ENCODE measurements around the gene GFM1.

GFM1 gene

DNA sequence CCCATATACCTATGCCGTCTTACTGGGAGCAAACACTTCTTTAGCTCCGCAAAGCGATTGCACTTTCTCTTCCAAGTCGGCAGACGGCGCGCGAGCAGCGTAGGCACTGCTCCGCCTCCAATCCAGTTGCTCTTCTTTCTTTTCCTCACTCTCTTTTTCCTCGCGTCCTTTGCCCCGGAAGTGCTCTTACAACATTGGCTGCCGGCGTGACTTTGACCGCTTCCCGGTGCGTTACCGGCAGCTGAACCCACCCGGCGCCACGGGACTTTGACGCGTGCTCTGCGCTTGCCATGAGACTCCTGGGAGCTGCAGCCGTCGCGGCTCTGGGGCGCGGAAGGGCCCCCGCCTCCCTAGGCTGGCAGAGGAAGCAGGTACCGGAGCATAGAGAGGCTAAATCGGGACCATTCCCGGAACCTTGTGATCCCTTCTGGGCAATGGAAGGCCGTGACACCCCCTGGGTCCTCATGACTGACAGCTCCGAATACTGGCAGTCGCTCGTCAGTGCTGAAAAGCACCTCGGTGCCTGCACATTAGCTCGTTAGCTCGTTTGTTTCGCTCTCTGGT is at the start of gene GFM1:
GFM1 (plus strand) TSS at position 183 of the 564 bp plus-strand sequence; CDS start at position 291, 108 bp downstream.
- DNase-seq: peak; percentile 90

- no peak for DNase-seq
Observed at GRCh38 chr3:158600787-158601186, 43.5 kb upstream of the GFM1 start.

- no peak for DNase-seq
Observed at GRCh38 chr3:158602227-158602626, 42.1 kb upstream of the GFM1 start.

DNA sequence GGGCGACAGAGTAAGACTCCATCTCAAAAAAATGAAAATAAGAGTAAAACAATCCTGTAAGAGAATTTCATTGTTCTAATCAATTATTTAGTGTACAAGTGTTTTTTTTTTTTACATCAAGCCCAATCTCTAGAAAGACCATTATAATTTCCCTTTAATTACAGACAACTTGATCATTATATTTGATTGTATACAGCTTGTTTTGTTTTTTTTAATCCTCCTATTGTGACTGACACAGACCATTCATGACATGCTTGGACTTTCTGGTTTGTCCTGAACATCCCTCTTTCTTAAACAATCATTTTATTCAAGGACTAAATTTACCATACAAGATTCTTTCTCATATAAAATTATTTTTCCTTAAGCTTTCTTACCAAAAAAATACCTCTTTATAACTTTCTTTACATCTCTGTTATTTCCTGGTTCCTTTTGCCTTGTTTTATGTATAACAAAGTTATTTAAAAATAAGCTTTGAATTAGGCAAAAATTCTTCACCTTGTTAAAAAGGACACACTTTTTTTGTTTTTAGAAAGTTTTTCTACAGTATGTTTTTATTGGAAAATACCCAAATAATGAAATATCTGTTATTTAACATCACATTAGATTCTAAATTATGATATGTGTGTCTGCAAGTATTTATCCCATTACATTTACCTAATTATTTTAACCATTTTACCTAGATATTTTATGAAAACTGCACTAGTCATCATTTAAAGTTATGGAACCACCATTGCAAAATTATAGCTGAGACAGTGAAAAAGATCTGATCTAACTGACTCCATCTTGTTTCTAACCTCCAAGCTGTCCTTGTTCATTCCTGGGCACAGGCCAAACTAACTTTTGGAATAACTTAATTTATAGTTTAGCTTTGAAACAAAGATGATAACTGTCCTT is 26.1 kb upstream of the GFM1 start:
- DNase-seq: no peak

GRCh38 chr3:158625881-158626280 is 18.4 kb upstream of the GFM1 start:
- DNase-seq: no peak

DNA sequence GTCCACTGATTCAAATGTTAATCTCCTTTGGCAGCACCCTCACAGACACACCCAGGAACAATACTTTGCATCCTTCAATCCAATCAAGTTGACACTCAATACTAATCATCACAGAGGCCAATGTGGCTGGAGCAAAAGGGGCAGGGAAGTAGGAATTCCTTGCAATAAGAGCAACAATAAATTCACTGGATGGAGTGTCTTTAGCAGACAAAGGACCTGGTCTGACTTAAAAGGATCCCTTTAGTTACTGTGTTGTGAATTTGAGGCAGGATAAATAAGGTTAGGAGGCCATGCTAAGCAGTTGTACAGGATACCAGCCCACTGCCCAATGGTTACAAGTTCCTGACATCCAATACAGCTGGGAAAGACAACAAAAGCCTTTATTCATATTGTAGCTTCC is 12.3 kb upstream of the GFM1 start:
- DNase-seq: no peak

DNA sequence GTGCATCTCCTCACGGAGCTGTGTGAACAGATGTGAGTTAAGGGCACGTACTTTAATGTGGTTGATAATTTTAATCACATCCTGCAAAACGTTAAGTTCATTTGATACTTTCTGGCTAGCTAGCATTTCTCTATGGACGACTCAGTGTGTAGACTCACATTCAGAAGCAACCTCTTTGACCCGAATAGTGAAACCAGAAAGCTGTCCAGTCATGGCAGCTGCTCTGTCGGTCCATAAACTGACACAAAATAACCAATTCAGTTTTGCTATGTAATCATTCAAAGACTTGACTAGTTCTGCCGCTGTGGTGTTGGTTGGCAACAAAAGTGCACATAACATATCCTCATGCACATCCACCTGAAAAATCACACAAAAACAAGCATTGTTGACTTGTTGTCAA is 3.7 kb upstream of the GFM1 start:
- no peak for DNase-seq

DNA sequence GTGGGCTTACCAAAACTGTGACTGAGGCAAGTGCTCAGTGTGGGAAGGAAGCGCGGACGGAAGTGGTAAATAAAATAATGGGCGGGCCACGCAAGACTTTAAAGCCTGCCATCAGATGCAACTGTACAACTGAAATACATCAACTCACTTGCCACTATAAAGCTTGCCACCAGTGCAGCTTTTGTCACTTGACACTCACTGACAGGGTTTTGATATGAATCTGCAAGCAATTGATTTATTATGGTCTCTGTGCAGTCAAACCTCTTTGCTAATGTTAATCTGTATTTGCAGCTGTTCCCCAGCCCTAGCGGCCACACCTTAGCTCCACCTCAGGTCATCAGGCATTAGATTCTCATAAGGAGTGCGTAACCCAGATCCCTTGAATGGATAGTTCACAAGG is 2.3 kb upstream of the GFM1 start:
- no peak for DNase-seq

DNA sequence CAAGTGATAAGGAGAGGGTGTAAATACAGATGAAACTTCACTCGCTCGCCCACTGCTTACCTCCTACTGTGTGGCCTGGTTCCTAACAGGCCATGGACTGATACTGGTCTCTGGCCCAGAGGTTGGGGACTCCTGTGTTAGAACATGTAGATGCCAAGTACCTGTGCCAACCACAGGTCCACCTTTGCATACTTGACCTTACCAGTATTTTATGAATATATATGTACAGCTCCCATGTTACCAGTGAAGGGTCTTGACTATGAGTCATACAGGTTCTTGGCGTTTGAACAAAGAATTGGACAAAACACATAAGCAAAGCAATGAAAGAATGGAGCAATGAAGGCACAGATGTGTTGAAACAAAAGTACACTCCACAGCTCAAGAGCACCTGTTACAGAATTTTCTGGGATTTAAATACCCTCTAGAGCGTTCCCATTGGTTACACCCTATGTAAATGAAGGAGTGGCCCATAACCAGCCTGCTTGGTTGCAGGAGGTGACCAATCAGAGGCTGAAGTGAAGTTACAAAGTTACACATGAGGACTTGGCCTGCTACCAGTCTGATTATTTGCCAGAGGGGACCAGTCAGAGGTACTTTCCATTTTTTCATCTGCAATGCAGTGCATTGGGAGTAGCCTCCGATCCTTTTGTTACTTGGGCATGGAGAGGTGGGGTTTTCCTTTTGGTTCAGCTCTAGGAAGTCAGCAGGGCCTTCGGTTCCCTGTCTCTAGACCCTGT is 1.7 kb upstream of the GFM1 start:
- no peak for DNase-seq

DNA sequence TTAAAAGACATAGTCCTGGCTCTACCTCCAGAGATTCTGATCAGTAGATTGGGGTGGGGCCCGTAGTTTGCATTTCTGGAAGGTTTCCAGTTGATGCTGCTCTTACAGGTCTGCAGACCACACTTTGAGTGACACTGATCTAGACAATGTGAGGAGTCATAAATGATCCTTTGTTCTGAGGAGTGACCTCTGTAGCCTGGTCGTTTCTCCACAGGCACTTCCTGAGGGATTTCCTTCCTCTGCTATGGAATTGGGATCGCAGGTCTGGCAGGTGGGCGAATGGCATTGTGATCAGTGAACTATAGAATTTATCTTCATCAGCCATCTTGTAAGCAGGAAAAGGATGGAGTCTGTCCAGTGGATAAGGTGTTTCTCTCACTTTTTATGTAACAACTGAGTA is 5.5 kb downstream of the GFM1 start:
- DNase-seq: no peak

DNA sequence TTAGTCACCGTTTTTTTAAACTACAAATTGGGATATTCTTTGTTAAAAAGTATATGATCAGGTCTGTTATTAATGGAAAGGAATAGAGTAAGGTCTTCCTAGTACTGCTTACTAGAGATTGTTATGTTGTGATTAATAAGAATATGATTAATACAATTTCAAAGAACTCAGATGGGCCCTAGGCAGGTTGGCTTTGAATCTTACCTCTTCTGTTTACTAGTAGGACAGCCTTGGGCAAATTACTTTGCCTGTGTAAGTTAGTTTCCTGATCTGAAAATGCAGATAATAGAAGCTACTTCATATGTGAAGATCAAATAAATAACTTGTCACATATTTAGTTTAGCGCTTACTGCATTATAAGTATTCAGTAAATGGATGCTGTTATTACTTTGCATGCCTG is 6.9 kb downstream of the GFM1 start:
- no peak for DNase-seq

DNA sequence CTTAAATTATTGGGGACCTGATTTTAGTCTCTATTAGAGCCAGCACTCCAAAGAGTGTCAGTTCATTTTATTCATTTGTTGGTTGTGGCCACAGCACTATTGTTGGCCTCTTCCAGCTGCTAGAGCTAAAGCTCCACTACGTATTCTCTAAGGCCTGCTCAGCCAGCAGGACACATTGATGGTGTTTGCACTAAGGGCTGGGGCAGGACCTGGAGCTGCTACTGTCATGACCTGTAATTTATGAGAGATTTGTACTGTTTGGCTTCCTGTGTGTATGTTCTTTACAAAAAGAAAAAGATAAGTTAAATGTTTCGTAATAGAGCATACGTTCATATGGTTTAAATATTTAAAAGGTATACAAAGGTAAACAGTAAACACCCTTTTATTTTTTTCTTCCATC is 8.1 kb downstream of the GFM1 start:
- no peak for DNase-seq

GRCh38 chr3:158658889-158659288 is 14.6 kb downstream of the GFM1 start:
- no peak for DNase-seq

GRCh38 chr3:158659454-158660237 is 15.3 kb downstream of the GFM1 start:
- no peak for DNase-seq

DNA sequence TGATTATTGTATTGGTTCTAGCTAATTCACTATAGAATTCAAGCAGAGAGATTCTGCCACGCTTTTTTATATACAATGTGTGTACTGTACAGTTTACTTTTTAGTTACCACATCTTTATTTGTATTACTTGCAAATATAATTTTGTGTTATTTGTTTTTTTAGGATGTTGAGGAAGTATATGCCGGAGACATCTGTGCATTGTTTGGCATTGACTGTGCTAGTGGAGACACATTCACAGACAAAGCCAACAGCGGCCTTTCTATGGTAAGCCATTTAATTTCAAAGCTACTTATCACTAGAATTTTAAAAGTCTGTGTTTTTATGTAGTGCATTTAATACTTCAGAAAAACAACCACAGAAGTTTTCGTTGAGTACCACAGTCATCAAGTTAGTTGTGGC is 16.4 kb downstream of the GFM1 start:
- no peak for DNase-seq

GRCh38 chr3:158663246-158663645 is 18.9 kb downstream of the GFM1 start:
- no peak for DNase-seq

- no peak for DNase-seq
Observed at GRCh38 chr3:158663832-158664231, 19.5 kb downstream of the GFM1 start.

DNA sequence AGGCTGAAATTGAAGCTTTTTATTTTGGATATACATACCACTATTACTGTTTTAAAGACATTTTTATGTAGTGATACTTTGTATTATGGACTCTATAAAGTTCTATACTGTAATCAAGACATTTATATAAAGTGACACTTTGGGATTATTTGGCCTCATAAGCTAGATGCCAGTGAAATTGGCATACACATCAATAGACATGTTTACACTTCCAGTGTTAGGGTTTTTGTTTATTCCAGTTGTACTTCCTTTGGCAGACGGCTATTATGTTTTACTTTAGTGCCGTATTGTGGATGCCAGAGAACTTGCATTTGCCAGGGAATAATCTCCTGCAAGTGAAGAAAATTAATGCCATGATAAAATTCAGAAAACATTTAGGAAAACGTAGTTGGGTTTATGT is 22.1 kb downstream of the GFM1 start:
- no peak for DNase-seq

GRCh38 chr3:158668506-158668905 is 24.2 kb downstream of the GFM1 start:
- no peak for DNase-seq

GRCh38 chr3:158671821-158672214 is 27.5 kb downstream of the GFM1 start:
- DNase-seq: no peak

DNA sequence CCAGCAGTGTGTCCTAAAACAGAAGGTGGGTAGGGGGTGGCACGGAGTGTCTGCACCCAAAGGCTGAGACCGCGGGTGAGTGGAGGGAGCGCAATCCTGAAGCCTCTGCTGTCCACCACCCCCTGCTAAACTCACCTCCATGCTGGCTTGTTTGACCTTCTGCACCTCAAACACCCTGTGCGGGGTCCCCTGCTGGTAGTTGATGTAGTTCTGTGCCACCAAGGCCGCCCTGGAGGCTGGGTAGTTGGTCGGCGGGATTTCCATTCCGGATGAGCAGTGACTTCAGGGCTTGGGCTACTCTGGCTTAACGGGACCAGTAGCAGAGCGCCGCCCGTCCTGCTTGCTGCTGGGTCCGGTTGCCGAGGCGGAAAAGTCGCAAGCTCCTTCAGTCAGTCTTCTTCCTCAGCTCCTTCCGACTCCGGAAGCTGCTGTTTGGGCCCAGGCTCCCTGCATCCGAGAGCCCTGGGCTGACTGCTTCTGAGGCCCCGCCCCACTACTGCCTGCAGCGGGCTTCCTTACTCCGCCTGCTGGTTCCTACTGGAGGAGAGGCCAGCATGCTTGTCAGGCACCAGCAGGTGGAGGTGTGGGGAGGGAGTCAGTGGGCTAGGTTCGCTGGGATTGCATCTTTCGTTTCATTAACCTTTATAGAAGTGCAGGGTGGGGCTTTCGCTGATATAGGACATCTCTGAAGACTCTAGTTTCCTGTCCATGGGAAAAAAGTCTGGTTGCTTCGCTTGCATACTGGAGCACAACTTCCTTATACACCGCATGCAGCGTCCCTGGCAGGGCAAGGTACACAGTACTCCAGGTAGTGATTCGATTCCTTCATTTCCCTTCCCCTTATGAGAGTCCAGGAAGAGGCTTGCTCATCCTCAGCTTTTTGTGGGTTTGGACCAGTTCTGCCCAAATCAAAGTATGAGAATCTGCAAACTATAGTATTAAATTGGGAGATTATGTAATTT is 28.2 kb downstream of the GFM1 start, which contains the start of gene LXN:
LXN (minus strand) TSS at position 434 of the 962 bp plus-strand sequence; CDS start at position 264, 170 bp downstream.
- no peak for DNase-seq

- DNase-seq: no peak
Observed at GRCh38 chr3:158678687-158679086, 34.4 kb downstream of the GFM1 start.
